BLaER1 treated with 17β-estradiol and CSF1 and Interleukin-3, amounts not matched to agents 10 nM and 100 nM (cell line): ENCODE results near the gene SLC2A3.
A peak's percentile ranks its signal among the peaks of the same experiment; 100 is the strongest.
"Not testable (repeated sequence)": the region's sequence is repeated elsewhere in the genome, so short reads cannot be mapped to it uniquely, and the experiment has no call there.

Experiments used
- H3K27ac ChIP-seq, 11 experiments: shearing (Covaris generic); formaldehyde crosslinking; 2 replicates each; pipeline ENCODE4 v1.8.1; 2022
- H3K27me3 ChIP-seq, 11 experiments: shearing (Covaris generic); formaldehyde crosslinking; 2 replicates each; pipeline ENCODE4 v1.8.1; 2022
- H3K36me3 ChIP-seq, 11 experiments: shearing (Covaris generic); formaldehyde crosslinking; 2 replicates each; pipeline ENCODE4 v1.8.1; 2022
- H3K4me1 ChIP-seq, 10 experiments: shearing (Covaris generic); formaldehyde crosslinking; 2 replicates each; pipeline ENCODE4 v1.8.1; 2022
- H3K4me2 ChIP-seq, 11 experiments: shearing (Covaris generic); formaldehyde crosslinking; 2 replicates each; pipeline ENCODE4 v1.8.1; 2022
- H3K4me3 ChIP-seq, 10 experiments: shearing (Covaris generic); formaldehyde crosslinking; 2 replicates each; pipeline ENCODE4 v1.8.1; 2022
- H3K9ac ChIP-seq, 11 experiments: shearing (Covaris generic); formaldehyde crosslinking; 2 replicates each; pipeline ENCODE4 v1.8.1; 2022
- H3K9me3 ChIP-seq, 11 experiments: shearing (Covaris generic); formaldehyde crosslinking; replicated peaks in 1 of 11; 2 replicates each; pipeline ENCODE4 v1.8.1; 2022
- H4K20me1 ChIP-seq, 11 experiments: shearing (Covaris generic); formaldehyde crosslinking; 2 replicates each; pipeline ENCODE4 v1.8.1; 2022
- Cebpa-rat ChIP-seq, 11 experiments: shearing (Covaris generic); IDR thresholded peaks; 2 replicates each; pipeline ENCODE4 v1.8.1; 2022

SLC2A3 gene

DNA sequence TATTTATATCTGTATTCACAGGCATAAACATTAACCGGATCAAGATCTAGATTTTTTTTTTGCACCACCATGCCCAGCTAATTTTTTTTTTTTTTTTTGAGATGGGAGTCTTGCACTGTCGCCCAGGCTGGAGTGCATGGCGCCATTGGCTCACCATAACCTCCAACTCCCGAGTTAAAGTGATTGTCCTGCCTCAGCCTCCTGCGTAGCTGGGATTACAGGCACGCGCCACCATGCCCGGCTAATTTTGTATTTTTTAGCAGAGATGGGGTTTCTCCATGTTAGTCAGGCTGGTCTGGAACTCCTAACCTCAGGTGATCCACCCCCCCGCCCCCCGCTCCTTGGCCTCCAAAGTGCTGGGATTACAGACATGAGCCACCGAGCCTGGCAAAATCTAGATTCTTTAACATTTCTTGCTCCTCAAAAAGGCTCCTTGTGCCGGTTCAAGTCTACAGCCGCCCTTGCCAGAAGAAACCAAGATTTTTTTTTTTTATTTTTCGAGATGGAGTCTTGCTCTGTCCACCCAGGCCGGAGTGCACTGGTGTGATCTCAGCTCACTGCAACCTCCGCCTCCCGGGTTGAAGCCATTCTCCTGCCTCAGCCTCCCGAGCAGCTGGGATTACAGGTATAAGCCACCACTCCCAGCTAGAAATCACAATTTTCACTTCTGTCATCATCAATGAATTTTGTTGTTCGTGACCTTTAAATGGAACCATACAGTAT lies 36.9 kb upstream of the SLC2A3 start:
- peak overlapping the region in 7 of 10 experiments; percentile 2 to 47 (median 42); a peak in 10 of 20 replicates for H3K4me3 ChIP-seq
- peak overlapping the region; percentile 65 to 90 (median 86) for H3K4me2 ChIP-seq
- H3K4me1 ChIP-seq: peaks cover 48 to 86% (median 80%) of the 10 kb centered on the region in 10 experiments
- peaks cover 0 to 8% (median 0%) of the 10 kb centered on the region in 11 experiments; a peak in 5 of 22 replicates for H3K9me3 ChIP-seq
- H4K20me1 ChIP-seq: no peaks in the 10 kb centered on the region
- peak overlapping the region in 10 of 11 experiments; percentile 31 to 84 (median 74); a peak in 17 of 22 replicates for H3K9ac ChIP-seq
- no peaks in the 10 kb centered on the region for H3K27me3 ChIP-seq
- H3K27ac ChIP-seq: peak overlapping the region in 10 of 11 experiments; percentile 52 to 97 (median 90); a peak in 20 of 22 replicates
- peaks cover 0 to 9% (median 3%) of the 10 kb centered on the region in 11 experiments; a peak in 6 of 22 replicates for H3K36me3 ChIP-seq
- no peak for TF ChIP-seq Cebpa-rat (IDR thresholded peaks at IDR 0.05)

DNA sequence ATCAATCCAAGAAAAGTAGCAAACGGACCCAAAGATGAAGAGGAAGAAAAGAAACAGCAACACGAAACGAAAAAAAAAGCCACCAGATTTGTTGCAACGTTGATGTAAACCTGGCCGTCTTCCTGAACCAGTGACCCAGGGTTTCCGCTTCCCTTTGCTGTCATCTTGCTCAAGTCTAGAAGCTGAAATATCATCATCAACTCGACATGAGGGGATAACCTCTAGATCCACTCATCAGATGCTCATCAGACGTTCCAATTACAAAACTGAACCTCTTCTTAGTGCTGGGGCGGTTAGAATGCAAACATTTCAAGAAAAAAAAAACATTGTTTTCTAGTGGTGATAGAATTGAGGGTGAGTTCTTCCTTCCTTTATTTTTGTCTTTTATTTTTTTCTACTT lies 36.3 kb upstream of the SLC2A3 start:
- H3K9ac ChIP-seq: peak overlapping the region in 9 of 11 experiments; percentile 47 to 84 (median 75); a peak in 17 of 22 replicates
- H3K27me3 ChIP-seq, H4K20me1 ChIP-seq: not testable (repeated sequence)
- H3K9me3 ChIP-seq: peaks cover 0 to 13% (median 0%) of the 10 kb centered on the region in 11 experiments; a peak in 5 of 22 replicates
- peak overlapping the region; percentile 65 to 90 (median 86); a peak in 20 of 22 replicates for H3K4me2 ChIP-seq
- peaks cover 0 to 16% (median 4%) of the 10 kb centered on the region in 11 experiments; a peak in 8 of 22 replicates for H3K36me3 ChIP-seq
- peak overlapping the region in 10 of 11 experiments; percentile 52 to 97 (median 90); a peak in 19 of 22 replicates for H3K27ac ChIP-seq
- peaks cover 51 to 89% (median 86%) of the 10 kb centered on the region in 10 experiments for H3K4me1 ChIP-seq
- H3K4me3 ChIP-seq: peak overlapping the region in 6 of 10 experiments; percentile 31 to 47 (median 43); a peak in 10 of 20 replicates

DNA sequence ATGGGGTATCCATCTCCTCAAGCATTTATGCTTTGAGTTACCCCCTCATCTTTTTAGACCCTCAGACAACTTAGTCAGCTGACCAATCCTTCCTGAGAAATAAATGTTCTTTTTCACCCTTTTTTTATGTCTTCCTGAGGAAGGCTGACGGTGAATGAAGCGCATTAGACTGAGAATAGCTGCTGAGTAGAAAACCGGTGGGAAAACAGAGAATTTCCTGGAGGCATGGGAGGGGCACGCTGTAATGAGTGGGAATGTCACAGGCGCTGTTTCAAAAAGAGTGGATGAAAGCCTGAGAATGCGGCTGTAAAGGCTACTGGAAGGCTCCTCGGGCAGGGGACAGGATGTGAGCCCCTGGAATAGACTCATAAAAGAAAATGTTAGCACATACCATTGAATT lies 35.8 kb upstream of the SLC2A3 start:
- H3K4me3 ChIP-seq: peak overlapping the region; percentile 59 to 86 (median 72)
- not testable (repeated sequence) for H4K20me1 ChIP-seq, H3K27me3 ChIP-seq
- H3K9ac ChIP-seq: peak overlapping the region; percentile 83 to 96 (median 91); a peak in 21 of 22 replicates
- H3K27ac ChIP-seq: peak overlapping the region; percentile 76 to 99 (median 93); a peak in 21 of 22 replicates
- H3K4me2 ChIP-seq: peak overlapping the region; percentile 78 to 96 (median 92)
- H3K36me3 ChIP-seq: peaks cover 0 to 18% (median 4%) of the 10 kb centered on the region in 11 experiments; a peak in 9 of 22 replicates
- peaks cover 0 to 13% (median 0%) of the 10 kb centered on the region in 11 experiments; a peak in 5 of 22 replicates for H3K9me3 ChIP-seq
- H3K4me1 ChIP-seq: peaks cover 51 to 89% (median 84%) of the 10 kb centered on the region in 10 experiments

DNA sequence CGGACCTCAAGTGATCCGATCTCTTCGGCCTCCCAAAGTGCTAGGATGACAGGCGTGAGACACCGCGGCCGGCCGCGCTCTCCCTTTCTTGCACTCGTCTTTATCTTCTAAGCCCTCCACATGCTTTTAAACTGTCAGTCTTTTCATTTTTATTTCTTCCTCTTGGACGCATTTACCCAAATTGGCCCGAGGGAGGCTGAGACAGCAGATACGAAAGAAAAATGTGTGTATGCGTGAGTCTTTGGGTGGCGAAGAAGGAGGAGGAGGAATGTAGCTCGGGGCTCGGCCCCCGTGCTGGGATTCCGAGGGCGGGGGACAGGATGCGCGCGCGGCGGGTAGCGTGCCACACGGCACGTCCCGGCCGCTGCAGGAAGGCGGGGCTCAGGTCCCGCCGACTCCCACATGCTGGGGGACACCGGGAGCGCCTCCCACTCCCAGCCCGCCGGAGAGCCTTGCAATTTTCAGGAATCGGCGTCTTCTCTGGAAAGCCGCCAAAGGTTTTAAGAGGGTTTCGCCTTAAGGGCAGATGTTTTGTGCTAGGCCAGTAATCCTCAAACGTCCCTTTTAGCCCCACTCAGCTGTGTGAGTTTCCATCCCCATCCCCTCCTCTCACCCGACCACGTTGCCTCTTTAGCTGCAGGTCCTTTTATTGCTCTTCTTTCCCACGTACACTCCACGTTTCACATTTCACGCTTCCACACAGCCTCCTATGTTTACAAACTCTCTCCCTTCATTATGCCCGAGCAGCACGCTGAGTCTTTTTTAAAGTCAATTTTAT lies 34.7 kb upstream of the SLC2A3 start:
- Histone ChIP-seq H3K9ac (peak overlapping the region; percentile 83 to 96 (median 91)), H3K9me3 (peaks cover 0 to 16% (median 0%) of the 10 kb centered on the region in 11 experiments; a peak in 5 of 22 replicates), H3K36me3 (peaks cover 0 to 28% (median 12%) of the 10 kb centered on the region in 11 experiments; a peak in 15 of 22 replicates), H3K4me2 (peak overlapping the region; percentile 78 to 96 (median 92)), H3K27me3 (no peaks in the 10 kb centered on the region), H3K4me3 (peak overlapping the region; percentile 59 to 86 (median 72)), H3K27ac (peak overlapping the region; percentile 76 to 99 (median 93)), H3K4me1 (peaks cover 54 to 89% (median 84%) of the 10 kb centered on the region in 10 experiments), H4K20me1 (no peaks in the 10 kb centered on the region)
- TF ChIP-seq Cebpa-rat (IDR thresholded peaks at IDR 0.05): no peak

DNA sequence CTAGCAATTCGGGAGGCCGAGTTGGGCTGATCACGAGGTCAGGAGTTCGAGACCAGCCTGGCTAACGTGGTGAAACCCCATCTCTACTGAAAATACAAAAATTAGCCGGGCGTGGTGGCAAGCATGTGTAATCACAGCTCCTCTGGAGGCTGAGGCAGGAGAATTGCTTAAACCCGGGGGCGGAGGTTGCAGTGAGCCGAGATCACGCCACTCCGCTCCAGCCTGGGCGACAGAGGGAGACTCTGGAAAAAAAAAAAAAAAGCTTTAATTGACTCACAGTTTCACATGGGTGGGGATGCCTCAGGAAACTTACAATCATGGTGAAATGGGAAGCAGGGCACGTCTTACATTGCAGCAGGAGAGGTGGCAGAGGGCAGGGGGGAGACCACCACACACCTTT lies 30.6 kb upstream of the SLC2A3 start:
- peaks cover 0 to 16% (median 0%) of the 10 kb centered on the region in 11 experiments; a peak in 5 of 22 replicates for H3K9me3 ChIP-seq
- TF ChIP-seq Cebpa-rat (IDR thresholded peaks at IDR 0.05): peak in 9 of 11 experiments; percentile 39 to 81 (median 69); a peak in 12 of 22 replicates
- H3K4me3 ChIP-seq: peak overlapping the region in 7 of 10 experiments; percentile 4 to 86 (median 39); a peak in 7 of 20 replicates
- H3K4me2 ChIP-seq: peak overlapping the region in 10 of 11 experiments; percentile 78 to 96 (median 90); a peak in 21 of 22 replicates
- peak overlapping the region; percentile 32 to 99 (median 93); a peak in 21 of 22 replicates for H3K27ac ChIP-seq
- H4K20me1 ChIP-seq: no peaks in the 10 kb centered on the region
- peaks cover 0 to 38% (median 28%) of the 10 kb centered on the region in 11 experiments; a peak in 18 of 22 replicates for H3K36me3 ChIP-seq
- peak overlapping the region in 6 of 11 experiments; percentile 18 to 96 (median 90); a peak in 8 of 22 replicates for H3K9ac ChIP-seq
- no peaks in the 10 kb centered on the region for H3K27me3 ChIP-seq
- peaks cover 73 to 95% (median 87%) of the 10 kb centered on the region in 10 experiments for H3K4me1 ChIP-seq

DNA sequence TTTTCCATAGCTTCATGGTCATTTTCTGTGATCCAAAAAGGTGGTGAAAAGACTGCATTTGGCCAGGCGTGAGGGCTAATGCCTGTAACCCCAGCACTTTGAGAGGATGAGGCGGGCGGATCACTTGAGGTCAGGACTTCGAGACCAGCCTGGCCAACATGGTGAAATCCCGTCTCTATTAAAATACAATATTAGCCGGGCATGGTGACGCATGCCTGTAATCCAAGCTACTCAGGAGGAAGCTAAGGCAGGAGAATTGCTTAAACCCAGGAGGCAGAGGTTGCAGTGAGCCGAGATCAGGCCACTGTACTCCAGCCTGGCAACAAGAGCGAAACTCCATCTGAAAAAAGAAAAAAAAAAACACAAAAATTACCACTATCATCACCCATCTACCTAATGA lies 28.7 kb upstream of the SLC2A3 start:
- H3K9ac ChIP-seq, H4K20me1 ChIP-seq, H3K4me3 ChIP-seq, H3K27me3 ChIP-seq: not testable (repeated sequence)
- Histone ChIP-seq H3K36me3 (peaks cover 0 to 38% (median 28%) of the 10 kb centered on the region in 11 experiments; a peak in 18 of 22 replicates), H3K4me1 (peaks cover 75 to 92% (median 88%) of the 10 kb centered on the region in 10 experiments), H3K9me3 (peaks cover 0 to 16% (median 0%) of the 10 kb centered on the region in 11 experiments; a peak in 5 of 22 replicates), H3K27ac (peak overlapping the region in 9 of 11 experiments; percentile 18 to 99 (median 40); a peak in 10 of 22 replicates), H3K4me2 (peak overlapping the region in 10 of 11 experiments; percentile 21 to 96 (median 86); a peak in 13 of 22 replicates)

DNA sequence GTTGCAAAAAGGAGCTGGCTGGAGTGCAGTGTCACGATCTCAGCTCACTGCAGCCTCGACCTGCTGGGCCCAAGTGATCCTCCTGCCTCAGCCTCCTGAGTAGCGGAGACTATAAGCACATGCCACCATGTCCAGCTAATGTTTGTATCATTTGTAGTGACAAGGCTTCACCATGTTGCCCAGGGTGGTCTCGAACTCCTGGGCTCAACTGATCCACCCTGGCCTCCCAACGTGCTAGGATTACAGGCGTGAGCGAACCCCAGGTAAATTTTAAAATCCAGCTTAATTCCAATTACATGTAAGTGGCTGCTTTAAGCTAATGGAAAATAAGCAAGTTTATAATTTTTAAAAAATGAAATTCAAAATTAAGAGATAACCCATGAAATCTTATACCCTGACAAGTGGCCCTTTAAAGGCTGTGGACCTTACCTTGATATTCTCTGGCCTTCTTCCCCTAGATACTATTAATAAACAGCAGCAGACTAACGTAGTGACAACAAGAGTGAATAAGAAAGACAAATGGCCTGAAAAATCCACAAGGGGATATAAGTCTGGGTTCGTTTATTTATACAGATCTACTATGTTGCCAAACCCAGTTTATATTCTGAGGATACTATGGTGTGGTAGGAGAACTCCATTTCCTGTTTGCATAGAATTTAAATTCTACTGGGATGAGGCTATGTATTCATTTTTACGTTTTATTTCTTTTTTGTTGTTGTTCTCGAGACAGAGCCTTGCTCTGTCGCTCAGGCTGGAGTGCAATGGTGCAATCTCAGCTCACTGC lies 25.6 kb upstream of the SLC2A3 start:
- no peaks in the 10 kb centered on the region for H4K20me1 ChIP-seq
- H3K27me3 ChIP-seq: no peaks in the 10 kb centered on the region
- no peak for TF ChIP-seq Cebpa-rat (IDR thresholded peaks at IDR 0.05)
- peaks cover 0 to 5% (median 2%) of the 10 kb centered on the region in 11 experiments; a peak in 3 of 22 replicates for H3K9me3 ChIP-seq
- H3K4me2 ChIP-seq: peak overlapping the region; percentile 82 to 98 (median 92)
- peak overlapping the region; percentile 60 to 75 (median 64) for H3K4me3 ChIP-seq
- peak overlapping the region; percentile 82 to 92 (median 87) for H3K9ac ChIP-seq
- H3K36me3 ChIP-seq: peaks cover 0 to 29% (median 18%) of the 10 kb centered on the region in 11 experiments; a peak in 16 of 22 replicates
- H3K27ac ChIP-seq: peak overlapping the region; percentile 63 to 100 (median 96); a peak in 21 of 22 replicates
- H3K4me1 ChIP-seq: peaks cover 68 to 88% (median 79%) of the 10 kb centered on the region in 10 experiments
